Testis (tissue), 3 donors: ENCODE data around the gene JMJD8. TPM values are rescaled to one million over a fixed set of nuclear protein-coding genes. Genes with fewer than 3 reads are reported as not detected.

ENCODE experiments used
- DNase-seq: peaks from one replicate; pipeline ENCODE4 v3.0.0-alpha.2; 2019
- H3K27ac ChIP-seq, 2 donors: fragments of 200-600 bp; sonication (generic); one replicate each; pipeline ENCODE4 v1.5.1; 2019
- H3K27me3 ChIP-seq: fragments of 200-600 bp; sonication (generic); one replicate; pipeline ENCODE4 v1.5.1; 2019
- H3K36me3 ChIP-seq: fragments of 200-600 bp; sonication (generic); one replicate; pipeline ENCODE4 v1.5.1; 2017; ENCODE audit warnings: low read depth; ENCODE audit errors: missing control alignments
- H3K4me1 ChIP-seq: fragments of 200-600 bp; sonication (generic); one replicate; pipeline ENCODE4 v1.5.1; 2019
- H3K4me3 ChIP-seq, 2 donors: fragments of 200-600 bp; sonication (generic); one replicate each; pipeline ENCODE4 v1.5.1; 2017 to 2019
- H3K9me3 ChIP-seq: fragments of 200-600 bp; sonication (generic); one replicate; pipeline ENCODE4 v1.5.1; 2017
- POLR2A ChIP-seq: fragments of 450-650 bp; IDR thresholded peaks from one replicate; pipeline ENCODE4 v1.6.1; 2017; ENCODE audit warnings: antibody characterized with exemption, mild to moderate bottlenecking, moderate library complexity
- WGBS, 2 donors: methylation state at CpG; one replicate each; pipeline ENCODE4 v1.1.5; 2018; 5-methylcytosine and 5-hydroxymethylcytosine counted together
- intact Hi-C: fragments of 100-400 bp; cut with DNase I; formaldehyde crosslinking; loops from one replicate; pipeline ENCODE4 v1.15.1; 2023; ENCODE audit warnings: low total_unique reads
- polyA plus RNA-seq: library from polyadenylated mRNA; stranded (reverse); fragments of 350-450 nt; fragmentation: Illumina TruSeq; extraction: RNeasy Lipid Tissue Mini Kit (QIAGEN cat#74804); gene quantifications from one replicate; pipeline ENCODE4 v1.2.3, GENCODE V29; 2014; ENCODE audit warnings: low read depth, low replicate concordance; ENCODE audit not compliant: insufficient read depth
- total RNA-seq, 2 donors: library from RNA; depleted of rRNA; stranded (reverse); fragments of >200 nt; gene quantifications; one replicate each; pipeline ENCODE4 v1.2.3, GENCODE V29; 2016
- TF ChIP-seq, protein P1 (sequence below), 3 experiments: fragments of 450-650 bp in 2 of 3; fragments of 200-600 bp in 1 of 3; sonication (generic) in 1 of 3; IDR thresholded peaks; one replicate each; pipeline ENCODE4 v1.5.1; 2016 to 2019; ENCODE audit warnings: antibody characterized with exemption in 3 of 3, mild to moderate bottlenecking in 2 of 3, moderate library complexity in 1 of 3

JMJD8 gene
- total and polyA plus RNA-seq, 3 donors from 2014 or later: 84.2 to 101 (median 95.5) TPM

DNA sequence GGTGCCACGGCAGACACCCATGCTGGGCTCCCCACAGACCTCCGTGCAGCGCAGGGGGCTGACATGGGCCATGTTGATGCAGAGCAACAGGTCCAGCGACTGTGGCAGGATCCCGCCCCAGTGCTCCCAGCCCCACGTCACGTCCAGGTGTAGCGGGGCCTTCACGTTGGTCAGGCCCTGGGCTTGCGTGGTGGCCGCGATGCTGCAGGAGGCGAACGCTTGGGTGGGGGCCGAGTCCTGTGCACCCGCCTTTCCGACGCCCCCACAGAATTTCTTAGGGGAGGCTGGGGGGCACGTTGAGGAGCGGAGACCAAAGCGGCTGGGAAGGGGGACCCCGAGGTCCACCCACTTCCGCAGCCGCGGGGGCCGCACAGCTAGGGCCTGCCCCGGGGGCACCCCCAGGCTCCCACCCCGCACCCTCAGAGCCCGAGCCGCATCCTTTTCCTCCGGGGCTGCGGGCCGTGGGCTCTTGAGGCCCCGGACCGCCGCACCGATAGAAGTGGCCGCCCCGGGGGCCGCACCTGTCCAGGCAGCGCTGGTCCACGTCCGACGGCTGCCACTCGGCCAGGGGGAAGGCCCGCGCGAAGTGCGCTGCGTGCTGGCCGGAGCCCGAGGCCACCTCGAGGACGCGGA is 48.4 kb downstream of the JMJD8 start:
- Histone ChIP-seq H3K9me3 (no peaks in the 10 kb centered on the region), H3K4me1 (peaks cover 27% of the 10 kb centered on the region), H3K4me3 (peak overlapping the region; percentile 75 to 90), H3K27me3 (no peaks in the 10 kb centered on the region), H3K27ac (peak overlapping the region; percentile 91 to 97), H3K36me3 (no peaks in the 10 kb centered on the region)
- 4% methylated on average over 52 of the region's 55 CpGs; no CpG with 5 or more reads in 1 of the 2 donors for WGBS, 2 donors
- intact Hi-C loops: loop anchor here (10.0 kb wide), 1 partner anchor 51 kb away; no protein-coding TSS in a partner anchor
- DNase-seq: no peak
- TF ChIP-seq, protein P1, sequence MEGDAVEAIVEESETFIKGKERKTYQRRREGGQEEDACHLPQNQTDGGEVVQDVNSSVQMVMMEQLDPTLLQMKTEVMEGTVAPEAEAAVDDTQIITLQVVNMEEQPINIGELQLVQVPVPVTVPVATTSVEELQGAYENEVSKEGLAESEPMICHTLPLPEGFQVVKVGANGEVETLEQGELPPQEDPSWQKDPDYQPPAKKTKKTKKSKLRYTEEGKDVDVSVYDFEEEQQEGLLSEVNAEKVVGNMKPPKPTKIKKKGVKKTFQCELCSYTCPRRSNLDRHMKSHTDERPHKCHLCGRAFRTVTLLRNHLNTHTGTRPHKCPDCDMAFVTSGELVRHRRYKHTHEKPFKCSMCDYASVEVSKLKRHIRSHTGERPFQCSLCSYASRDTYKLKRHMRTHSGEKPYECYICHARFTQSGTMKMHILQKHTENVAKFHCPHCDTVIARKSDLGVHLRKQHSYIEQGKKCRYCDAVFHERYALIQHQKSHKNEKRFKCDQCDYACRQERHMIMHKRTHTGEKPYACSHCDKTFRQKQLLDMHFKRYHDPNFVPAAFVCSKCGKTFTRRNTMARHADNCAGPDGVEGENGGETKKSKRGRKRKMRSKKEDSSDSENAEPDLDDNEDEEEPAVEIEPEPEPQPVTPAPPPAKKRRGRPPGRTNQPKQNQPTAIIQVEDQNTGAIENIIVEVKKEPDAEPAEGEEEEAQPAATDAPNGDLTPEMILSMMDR (IDR thresholded peaks at IDR 0.05): no peak
- no peak for TF ChIP-seq POLR2A

DNA sequence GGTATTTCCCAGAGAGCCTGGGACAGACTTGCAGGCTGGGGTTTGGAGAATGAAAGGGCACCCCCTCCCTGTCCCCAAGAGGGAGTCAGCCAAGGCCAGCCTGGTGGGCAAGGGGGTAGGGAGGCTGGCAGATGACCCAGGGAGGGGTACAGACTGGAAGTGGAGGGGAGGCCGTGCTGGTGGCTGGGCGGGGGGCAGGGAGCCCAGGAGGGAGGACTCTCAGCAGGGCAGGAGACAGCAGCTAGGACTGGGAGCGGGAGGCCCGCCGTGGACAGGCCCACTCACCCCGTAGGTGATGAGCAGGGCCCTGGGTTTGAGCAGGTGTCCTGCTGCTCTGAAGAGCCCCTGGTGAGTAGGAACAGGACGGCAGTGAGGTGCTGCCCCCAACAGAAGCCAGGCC is 49.1 kb downstream of the JMJD8 start:
- intact Hi-C loops: loop anchor here (10.0 kb wide), 1 partner anchor 50 kb away; no protein-coding TSS in a partner anchor
- peaks cover 34% of the 10 kb centered on the region for H3K4me1 ChIP-seq
- H3K9me3 ChIP-seq: no peaks in the 10 kb centered on the region
- no peaks in the 10 kb centered on the region for H3K36me3 ChIP-seq
- WGBS, 2 donors: 69 to 88% methylated on average over 3 to 7 of the region's 7 CpGs
- TF ChIP-seq POLR2A: no peak
- TF ChIP-seq, protein P1 (IDR thresholded peaks at IDR 0.05): no peak
- H3K27ac ChIP-seq: no peak overlapping the region
- no peak overlapping the region for H3K4me3 ChIP-seq
- H3K27me3 ChIP-seq: no peaks in the 10 kb centered on the region
- DNase-seq: no peak

DNA sequence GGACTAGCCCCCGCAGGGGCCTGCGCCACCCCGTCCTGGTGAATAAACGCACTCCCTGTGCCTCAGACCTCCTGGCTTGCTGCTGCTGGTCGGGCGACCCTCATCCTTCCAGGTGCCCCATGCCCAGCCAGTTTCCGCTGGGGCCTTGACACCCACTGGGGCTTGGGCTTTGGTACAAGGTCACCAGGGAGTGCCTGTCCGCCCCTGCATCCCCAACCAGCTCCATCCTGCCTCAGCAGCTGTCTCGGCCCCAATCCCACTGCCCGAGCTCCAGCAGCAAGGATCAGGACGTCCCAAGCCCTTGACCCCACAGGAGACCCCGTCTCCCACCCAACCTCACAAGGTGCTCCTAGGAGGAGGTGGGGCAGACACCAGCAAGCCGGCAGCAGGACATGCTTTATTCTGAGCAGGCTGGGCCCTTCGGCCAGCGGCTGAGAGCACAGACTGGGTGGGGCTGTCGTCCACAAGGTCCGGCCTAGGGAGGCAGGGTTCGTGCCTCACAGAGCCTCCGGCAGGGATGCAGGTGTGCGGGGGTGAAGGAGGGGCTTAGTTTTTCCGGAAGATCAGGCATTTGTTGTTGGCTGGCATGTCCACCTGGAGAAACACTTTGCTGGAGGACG is 50.0 kb downstream of the JMJD8 start:
- no peaks in the 10 kb centered on the region for H3K27me3 ChIP-seq
- H3K27ac ChIP-seq: no peak overlapping the region
- no peaks in the 10 kb centered on the region for H3K36me3 ChIP-seq
- peaks cover 40% of the 10 kb centered on the region for H3K4me1 ChIP-seq
- WGBS, 2 donors: 68 to 88% methylated on average over 9 to 22 of the region's 22 CpGs
- TF ChIP-seq, protein P1 (IDR thresholded peaks at IDR 0.05): no peak
- no peak for TF ChIP-seq POLR2A
- no peaks in the 10 kb centered on the region for H3K9me3 ChIP-seq
- DNase-seq: no peak
- intact Hi-C loops: loop anchor here (10.0 kb wide), 1 partner anchor 49 kb away; no protein-coding TSS in a partner anchor
- no peak overlapping the region for H3K4me3 ChIP-seq

DNA sequence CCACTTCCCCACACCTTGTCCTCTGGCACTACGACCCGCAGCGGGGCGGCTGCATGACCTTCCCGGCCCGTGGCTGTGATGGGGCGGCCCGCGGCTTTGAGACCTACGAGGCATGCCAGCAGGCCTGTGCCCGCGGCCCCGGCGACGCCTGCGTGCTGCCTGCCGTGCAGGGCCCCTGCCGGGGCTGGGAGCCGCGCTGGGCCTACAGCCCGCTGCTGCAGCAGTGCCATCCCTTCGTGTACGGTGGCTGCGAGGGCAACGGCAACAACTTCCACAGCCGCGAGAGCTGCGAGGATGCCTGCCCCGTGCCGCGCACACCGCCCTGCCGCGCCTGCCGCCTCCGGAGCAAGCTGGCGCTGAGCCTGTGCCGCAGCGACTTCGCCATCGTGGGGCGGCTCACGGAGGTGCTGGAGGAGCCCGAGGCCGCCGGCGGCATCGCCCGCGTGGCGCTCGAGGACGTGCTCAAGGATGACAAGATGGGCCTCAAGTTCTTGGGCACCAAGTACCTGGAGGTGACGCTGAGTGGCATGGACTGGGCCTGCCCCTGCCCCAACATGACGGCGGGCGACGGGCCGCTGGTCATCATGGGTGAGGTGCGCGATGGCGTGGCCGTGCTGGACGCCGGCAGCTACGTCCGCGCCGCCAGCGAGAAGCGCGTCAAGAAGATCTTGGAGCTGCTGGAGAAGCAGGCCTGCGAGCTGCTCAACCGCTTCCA is 50.6 kb downstream of the JMJD8 start:
- no peaks in the 10 kb centered on the region for H3K9me3 ChIP-seq
- intact Hi-C loops: loop anchor here (10.0 kb wide), 1 partner anchor 49 kb away; no protein-coding TSS in a partner anchor
- H3K36me3 ChIP-seq: no peaks in the 10 kb centered on the region
- H3K4me1 ChIP-seq: peaks cover 40% of the 10 kb centered on the region
- WGBS, 2 donors: 85 to 96% methylated on average over 23 to 65 of the region's 74 CpGs
- no peak for DNase-seq
- TF ChIP-seq POLR2A: no peak
- TF ChIP-seq, protein P1 (IDR thresholded peaks at IDR 0.05): no peak
- H3K4me3 ChIP-seq: no peak overlapping the region
- H3K27ac ChIP-seq: no peak overlapping the region
- H3K27me3 ChIP-seq: no peaks in the 10 kb centered on the region
